HUES64 (cell line): ENCODE measurements around the gene IGSF21.

ENCODE experiments used
- H3K27ac ChIP-seq: 2 replicates; pipeline ENCODE4 v1.7.0; 2013; ENCODE audit warnings: low read depth, low read length, inconsistent platforms
- H3K27me3 ChIP-seq: 2 replicates; pipeline ENCODE4 v1.6.1; 2013; ENCODE audit warnings: mild to moderate bottlenecking, low read length; ENCODE audit not compliant: insufficient read depth
- H3K36me3 ChIP-seq: 2 replicates; pipeline ENCODE4 v1.6.1; 2013; ENCODE audit warnings: mild to moderate bottlenecking, low read length; ENCODE audit not compliant: insufficient read depth
- H3K4me1 ChIP-seq: 2 replicates; pipeline ENCODE4 v1.6.1; 2013; ENCODE audit warnings: mild to moderate bottlenecking, low read length, moderate library complexity; ENCODE audit not compliant: insufficient read depth
- H3K4me3 ChIP-seq: 2 replicates; pipeline ENCODE4 v1.5.1; 2013; ENCODE audit warnings: mild to moderate bottlenecking, low read length, moderate library complexity
- H3K9ac ChIP-seq: 2 replicates; pipeline ENCODE4 v1.6.1; 2013; ENCODE audit warnings: mild to moderate bottlenecking, low read depth, low read length
- H3K9me3 ChIP-seq: 2 replicates; pipeline ENCODE4 v1.6.1; 2013; ENCODE audit warnings: low read depth, low read length; ENCODE audit not compliant: insufficient read depth
- WGBS: fragments of 150-250, 120-280 bp; methylation state at CpG from one replicate; pipeline ENCODE4 v1.1.7; 2013; ENCODE audit warnings: missing lambda C conversion rate; 5-methylcytosine and 5-hydroxymethylcytosine counted together

Gene IGSF21

DNA sequence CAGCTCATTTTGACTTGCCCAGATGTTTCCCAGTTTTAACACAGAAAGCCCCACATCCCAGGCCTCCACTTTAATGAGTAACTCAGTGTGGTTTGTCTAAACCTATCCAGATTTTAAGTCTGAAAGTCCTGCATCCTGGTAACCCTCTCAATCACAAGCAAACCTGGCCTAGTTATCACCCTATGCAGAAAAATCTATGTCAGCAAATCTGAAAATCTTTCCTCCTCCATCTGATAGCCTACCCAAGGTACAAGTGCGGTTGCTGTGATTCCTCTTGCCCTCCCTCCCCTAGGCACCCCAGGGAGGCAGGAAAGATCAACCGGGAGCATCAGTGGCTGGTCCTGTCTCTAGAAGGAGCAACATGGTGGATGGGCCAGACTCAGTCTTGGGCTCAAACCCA is 163.7 kb downstream of the IGSF21 start:
- 98% methylated on average over 2 of the region's 2 CpGs for WGBS

DNA sequence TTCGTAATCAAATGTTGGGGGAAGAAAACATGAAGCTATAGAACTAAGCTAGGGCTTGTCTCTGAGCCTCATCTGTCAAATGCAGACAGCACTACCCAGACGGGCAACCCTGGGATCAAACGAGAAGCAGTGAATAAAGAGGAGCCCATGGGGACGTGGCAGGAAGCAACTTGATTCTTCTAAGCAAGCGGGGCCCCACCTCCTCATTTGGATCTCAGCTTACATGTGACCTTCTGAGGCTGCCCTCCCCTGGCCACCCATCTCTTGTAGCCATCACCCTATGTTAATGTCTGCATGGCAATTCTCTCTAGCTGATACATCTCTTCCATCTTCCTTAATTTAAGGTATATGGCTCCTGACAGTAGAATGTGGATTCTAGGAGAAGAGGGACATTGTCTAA is 171.3 kb downstream of the IGSF21 start:
- no peaks in the 10 kb centered on the region for H3K27me3 ChIP-seq
- WGBS: 33% methylated on average over 5 of the region's 5 CpGs
- no peaks in the 10 kb centered on the region for H3K9me3 ChIP-seq
- no peak overlapping the region for H3K27ac ChIP-seq
- H3K4me3 ChIP-seq: no peak overlapping the region
- no peak overlapping the region; the same call in 1 of the 2 replicates for H3K9ac ChIP-seq
- H3K4me1 ChIP-seq: peaks cover 25% of the 10 kb centered on the region
- H3K36me3 ChIP-seq: no peaks in the 10 kb centered on the region

More for the DNA sequence above, 163.7 kb downstream of the IGSF21 start:
- no peaks in the 10 kb centered on the region for H3K27me3 ChIP-seq
- H3K27ac ChIP-seq: no peak overlapping the region
- no peak overlapping the region for H3K4me3 ChIP-seq
- no peak overlapping the region for H3K9ac ChIP-seq
- H3K4me1 ChIP-seq: no peaks in the 10 kb centered on the region
- no peaks in the 10 kb centered on the region for H3K36me3 ChIP-seq
- no peaks in the 10 kb centered on the region for H3K9me3 ChIP-seq

DNA sequence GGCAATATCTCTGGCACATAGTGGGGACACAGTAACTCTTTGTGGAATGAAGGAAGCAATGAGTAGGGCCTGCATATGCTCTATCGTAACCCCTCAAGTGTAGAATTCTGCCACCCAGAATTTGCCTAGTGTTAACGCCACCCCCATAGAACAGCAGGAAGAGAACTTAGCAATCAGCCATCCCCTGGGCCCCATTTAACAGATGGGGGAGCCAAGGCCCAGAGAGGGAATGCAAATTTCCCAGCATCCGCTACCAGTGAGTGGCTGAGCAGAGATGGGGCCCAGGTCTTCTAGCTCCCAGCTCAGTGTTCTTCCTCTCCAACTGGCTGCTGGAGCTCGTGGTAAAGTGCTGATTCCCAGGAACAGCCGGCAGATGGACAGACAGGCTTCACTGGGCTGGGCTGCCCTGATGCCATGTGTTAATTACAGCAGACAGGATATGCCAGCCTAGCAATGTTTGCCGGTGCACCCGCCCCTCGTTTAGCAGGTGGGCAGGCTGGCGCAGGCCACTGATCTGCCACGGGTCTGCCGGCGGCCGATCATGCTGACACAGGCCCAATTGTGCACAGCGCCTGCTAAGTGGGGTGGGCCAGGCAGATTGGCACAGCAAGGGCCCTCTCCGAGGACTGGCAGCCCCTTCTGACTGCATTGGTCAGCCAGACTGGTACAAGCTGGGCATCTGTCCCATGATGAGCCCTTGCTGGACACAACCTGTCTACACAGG is 171.9 kb downstream of the IGSF21 start:
- H3K27me3 ChIP-seq: no peaks in the 10 kb centered on the region

DNA sequence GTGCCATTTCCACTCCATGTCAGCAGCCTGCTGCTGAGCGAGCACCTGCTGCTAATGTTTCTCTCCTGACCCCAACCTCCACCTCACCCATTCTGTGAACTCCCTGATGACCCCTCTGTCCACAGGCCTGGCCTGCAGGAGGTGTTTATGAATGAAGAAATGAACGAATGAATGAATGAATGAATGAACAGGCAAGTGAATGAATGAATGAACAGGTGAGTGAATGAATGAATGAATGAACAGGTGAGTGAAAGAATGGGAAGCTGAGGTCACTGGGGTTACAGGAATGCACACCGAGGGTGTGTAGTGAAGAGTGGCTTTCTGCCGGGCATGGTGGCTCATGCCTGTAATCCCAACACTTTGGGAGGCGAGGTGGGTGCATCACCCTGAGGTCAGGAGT is 173.4 kb downstream of the IGSF21 start:
- Histone ChIP-seq H3K27me3 (no peaks in the 10 kb centered on the region), H3K9me3 (no peaks in the 10 kb centered on the region), H3K9ac (no peak overlapping the region), H3K4me3 (no peak overlapping the region), H3K36me3 (no peaks in the 10 kb centered on the region), H3K4me1 (peaks cover 39% of the 10 kb centered on the region), H3K27ac (no peak overlapping the region)
- WGBS: 84% methylated on average over 5 of the region's 5 CpGs

More for the DNA sequence above, 171.9 kb downstream of the IGSF21 start:
- H3K4me3 ChIP-seq: no peak overlapping the region
- no peak overlapping the region for H3K9ac ChIP-seq
- 93% methylated on average over 15 of the region's 15 CpGs for WGBS
- H3K36me3 ChIP-seq: no peaks in the 10 kb centered on the region
- H3K4me1 ChIP-seq: peaks cover 29% of the 10 kb centered on the region
- no peak overlapping the region for H3K27ac ChIP-seq
- H3K9me3 ChIP-seq: no peaks in the 10 kb centered on the region

DNA sequence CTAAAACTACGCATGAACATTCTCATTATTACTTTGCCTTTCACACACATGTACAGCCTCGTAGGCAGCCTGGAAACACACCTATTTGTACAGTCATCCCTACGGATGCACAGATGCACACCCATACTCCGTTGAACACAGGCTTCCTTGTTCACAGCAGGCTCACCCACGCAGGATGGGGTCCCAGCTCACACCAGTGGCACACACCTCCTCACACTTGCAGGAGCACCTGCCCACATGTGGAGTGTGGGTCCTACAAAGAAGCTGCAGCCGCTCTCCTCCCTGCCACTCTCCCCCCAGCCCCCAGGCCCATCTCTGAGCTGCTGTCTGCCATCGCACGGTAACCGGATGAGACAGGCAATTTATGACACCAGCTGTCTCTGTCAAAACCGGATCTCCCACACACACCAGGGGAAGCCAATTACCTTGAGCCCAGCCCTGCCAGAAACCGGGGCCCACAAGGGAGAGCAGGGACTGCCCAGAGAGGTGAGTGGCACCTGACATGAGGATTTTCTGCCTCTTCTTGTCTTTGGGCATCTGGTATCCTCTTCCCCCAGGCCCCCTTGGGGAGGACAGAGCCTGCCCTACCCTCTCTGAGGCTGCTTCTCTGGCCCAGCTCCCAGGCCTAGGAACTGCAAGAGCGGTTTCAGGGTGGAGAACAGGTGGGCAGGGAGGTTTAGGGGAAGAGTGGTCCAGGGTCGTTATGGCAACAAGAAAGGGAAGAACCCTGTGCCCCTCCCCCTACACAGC is 175.4 kb downstream of the IGSF21 start:
- no peak overlapping the region for H3K27ac ChIP-seq
- H3K4me3 ChIP-seq: no peak overlapping the region
- WGBS: 77% methylated on average over 13 of the region's 13 CpGs
- H3K9me3 ChIP-seq: no peaks in the 10 kb centered on the region
- H3K36me3 ChIP-seq: no peaks in the 10 kb centered on the region
- H3K4me1 ChIP-seq: peaks cover 39% of the 10 kb centered on the region
- H3K9ac ChIP-seq: no peak overlapping the region
- no peaks in the 10 kb centered on the region for H3K27me3 ChIP-seq

DNA sequence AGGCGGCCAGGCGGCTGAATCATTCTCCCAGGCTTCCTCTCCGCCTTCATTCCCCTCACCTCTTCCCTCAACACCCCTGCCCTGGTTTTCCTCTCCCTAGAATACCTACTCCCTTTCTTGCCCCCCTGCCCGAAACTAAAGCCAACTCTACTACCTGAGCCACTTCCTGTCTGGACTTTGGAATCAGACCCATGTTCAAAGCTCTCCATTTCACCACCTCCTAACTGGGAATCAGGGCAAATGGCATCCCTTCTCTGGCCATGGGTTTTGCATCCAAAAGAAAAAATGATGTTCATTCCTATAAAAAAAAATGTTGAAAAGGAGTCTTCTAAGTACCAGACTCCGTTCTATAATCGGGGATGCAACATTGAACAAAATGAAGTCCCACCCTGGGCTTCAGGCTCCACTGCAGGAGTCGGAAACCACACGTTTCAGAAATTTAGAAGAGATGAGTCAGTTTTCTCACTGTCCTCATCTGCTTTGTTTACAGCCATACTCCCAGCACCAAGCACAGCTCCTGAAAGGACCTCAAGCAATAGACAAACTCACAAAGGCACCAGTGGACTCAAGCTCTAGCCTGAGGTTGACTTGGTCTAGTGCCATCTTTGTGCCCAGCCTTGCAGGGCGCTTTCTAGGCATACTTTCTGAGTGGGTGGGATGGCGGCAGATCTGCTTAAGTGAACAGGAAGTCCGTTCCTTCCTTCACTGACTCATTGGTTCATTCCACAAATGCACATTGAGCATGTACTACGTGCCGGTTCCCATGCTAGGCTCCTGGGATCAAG is 176.2 kb downstream of the IGSF21 start:
- no peaks in the 10 kb centered on the region for H3K36me3 ChIP-seq
- H3K9me3 ChIP-seq: no peaks in the 10 kb centered on the region
- no peak overlapping the region for H3K9ac ChIP-seq
- H3K27me3 ChIP-seq: no peaks in the 10 kb centered on the region
- peaks cover 38% of the 10 kb centered on the region for H3K4me1 ChIP-seq
- H3K4me3 ChIP-seq: no peak overlapping the region
- 65% methylated on average over 13 of the region's 13 CpGs for WGBS
- H3K27ac ChIP-seq: no peak overlapping the region

DNA sequence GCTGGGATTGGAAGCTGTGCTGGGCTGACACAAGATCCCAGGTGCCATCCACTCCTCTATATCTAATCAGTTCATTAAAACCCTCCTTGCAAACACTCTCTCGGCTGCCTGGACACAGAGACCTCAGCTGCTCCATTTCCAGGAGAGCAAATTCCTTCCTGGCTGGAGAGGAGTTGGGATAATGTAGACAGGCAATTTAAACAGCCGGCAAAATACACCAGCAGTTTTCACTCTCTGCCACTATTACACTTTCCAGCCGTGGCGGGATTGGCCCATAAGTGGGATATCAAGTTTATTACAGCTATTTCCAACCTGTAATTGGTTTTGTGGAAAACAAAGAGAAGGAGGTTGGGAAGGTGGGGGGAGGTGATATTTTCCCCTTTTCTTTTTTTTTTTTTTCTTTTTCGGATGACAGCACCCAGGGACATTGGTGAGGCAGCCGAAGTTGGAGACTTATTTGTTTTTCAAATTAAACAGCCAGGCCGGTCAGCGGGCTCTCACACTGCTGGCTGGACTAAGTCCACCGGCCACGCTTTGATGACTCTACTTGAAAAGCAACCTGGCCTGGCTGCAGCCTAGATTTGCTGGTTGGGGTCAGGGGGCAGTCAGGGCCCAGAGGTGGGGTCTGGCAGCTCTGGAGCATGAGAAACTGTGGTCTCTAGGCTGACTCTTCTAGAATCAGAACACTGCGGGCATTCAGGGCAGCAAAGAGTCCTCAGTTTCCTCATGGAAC is 177.4 kb downstream of the IGSF21 start:
- WGBS: 66% methylated on average over 8 of the region's 11 CpGs
- no peaks in the 10 kb centered on the region for H3K36me3 ChIP-seq
- H3K27ac ChIP-seq: no peak overlapping the region
- peaks cover 34% of the 10 kb centered on the region for H3K4me1 ChIP-seq
- no peak overlapping the region for H3K9ac ChIP-seq
- no peaks in the 10 kb centered on the region for H3K9me3 ChIP-seq
- no peak overlapping the region for H3K4me3 ChIP-seq
- H3K27me3 ChIP-seq: no peaks in the 10 kb centered on the region

DNA sequence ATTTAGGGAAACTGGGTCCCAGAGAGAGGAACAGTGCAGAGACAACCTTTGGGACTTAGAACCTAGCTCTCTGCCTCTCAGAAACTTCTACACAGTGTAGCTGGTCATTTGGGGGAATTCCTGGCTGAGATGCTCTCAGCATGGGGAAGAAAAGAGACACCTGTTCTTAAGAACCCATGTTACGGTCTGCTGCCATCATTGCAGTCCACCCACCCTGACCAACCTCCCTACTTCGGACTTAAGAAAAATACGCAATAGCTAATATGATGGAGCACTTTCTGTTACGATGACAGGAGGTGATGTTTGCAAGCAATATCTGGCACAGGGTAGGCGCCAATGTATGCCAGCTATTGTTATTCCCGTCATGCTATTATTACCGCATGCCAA is 177.9 kb downstream of the IGSF21 start:
- Histone ChIP-seq H3K27me3 (no peaks in the 10 kb centered on the region), H3K27ac (no peak overlapping the region), H3K36me3 (no peaks in the 10 kb centered on the region), H3K9ac (no peak overlapping the region), H3K9me3 (no peaks in the 10 kb centered on the region), H3K4me1 (peaks cover 40% of the 10 kb centered on the region), H3K4me3 (no peak overlapping the region)
- WGBS: 98% methylated on average over 7 of the region's 7 CpGs

DNA sequence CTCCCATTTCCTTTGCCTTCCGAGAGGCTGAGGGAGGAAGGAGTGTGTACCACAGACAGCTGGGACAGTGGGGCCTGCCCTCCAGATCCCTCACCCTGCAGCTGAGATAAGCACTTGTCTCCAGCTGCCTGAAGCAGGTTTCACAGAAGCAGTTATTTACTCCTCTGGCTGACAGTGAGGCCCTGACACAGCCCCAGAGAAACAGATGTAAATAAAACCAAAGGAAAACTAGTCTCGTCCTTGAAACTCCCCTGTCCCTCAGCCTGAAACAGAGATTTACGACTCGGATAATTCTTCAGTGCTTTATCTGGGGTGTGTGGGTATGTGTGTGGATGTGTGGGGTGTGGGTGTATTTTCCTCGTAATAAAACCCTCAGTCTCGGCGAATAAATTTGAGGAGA is 181.1 kb downstream of the IGSF21 start:
- no peaks in the 10 kb centered on the region for H3K27me3 ChIP-seq

DNA sequence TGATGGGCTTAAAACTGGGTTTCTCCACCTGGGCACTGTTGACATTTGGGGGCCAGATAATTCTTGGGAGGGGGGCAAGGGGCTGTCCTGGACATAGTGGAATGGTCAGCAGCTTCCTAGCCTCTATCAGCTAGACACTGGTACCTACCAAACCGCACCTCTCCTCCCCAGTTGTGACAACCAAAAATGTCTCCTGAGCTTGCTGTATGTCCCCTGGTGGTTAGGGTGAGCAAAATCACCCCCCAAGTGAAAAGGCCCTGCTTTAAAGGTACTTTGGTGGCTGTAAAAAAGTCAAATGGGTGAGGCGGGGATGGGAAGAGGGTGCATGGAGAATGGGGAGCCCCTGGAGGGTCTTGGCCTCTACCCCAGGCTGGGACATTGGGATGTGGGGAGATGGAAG is 182.0 kb downstream of the IGSF21 start:
- Histone ChIP-seq H3K27ac (no peak overlapping the region), H3K27me3 (no peaks in the 10 kb centered on the region), H3K9me3 (no peaks in the 10 kb centered on the region), H3K9ac (no peak overlapping the region), H3K36me3 (no peaks in the 10 kb centered on the region), H3K4me1 (peaks cover 40% of the 10 kb centered on the region), H3K4me3 (no peak overlapping the region)
- 100% methylated on average over 2 of the region's 2 CpGs for WGBS

More for the DNA sequence above, 181.1 kb downstream of the IGSF21 start:
- Histone ChIP-seq H3K9ac (no peak overlapping the region), H3K27ac (no peak overlapping the region), H3K9me3 (no peaks in the 10 kb centered on the region), H3K4me1 (peaks cover 41% of the 10 kb centered on the region), H3K36me3 (no peaks in the 10 kb centered on the region), H3K4me3 (no peak overlapping the region)
- 90% methylated on average over 7 of the region's 7 CpGs for WGBS
